ENCODE measurements around the gene CRAMP1. TPM values are rescaled to one million over a fixed set of nuclear protein-coding genes. Genes with fewer than 3 reads are reported as not detected.
"Not testable (repeated sequence)": the region's sequence is repeated elsewhere in the genome, so short reads cannot be mapped to it uniquely, and the experiment has no call there.

The CRAMP1 gene
- polyA plus RNA-seq, 2 of the 4 experiments (the other 2 are of a cell fraction) = 6.5 to 9.1 TPM

DNA sequence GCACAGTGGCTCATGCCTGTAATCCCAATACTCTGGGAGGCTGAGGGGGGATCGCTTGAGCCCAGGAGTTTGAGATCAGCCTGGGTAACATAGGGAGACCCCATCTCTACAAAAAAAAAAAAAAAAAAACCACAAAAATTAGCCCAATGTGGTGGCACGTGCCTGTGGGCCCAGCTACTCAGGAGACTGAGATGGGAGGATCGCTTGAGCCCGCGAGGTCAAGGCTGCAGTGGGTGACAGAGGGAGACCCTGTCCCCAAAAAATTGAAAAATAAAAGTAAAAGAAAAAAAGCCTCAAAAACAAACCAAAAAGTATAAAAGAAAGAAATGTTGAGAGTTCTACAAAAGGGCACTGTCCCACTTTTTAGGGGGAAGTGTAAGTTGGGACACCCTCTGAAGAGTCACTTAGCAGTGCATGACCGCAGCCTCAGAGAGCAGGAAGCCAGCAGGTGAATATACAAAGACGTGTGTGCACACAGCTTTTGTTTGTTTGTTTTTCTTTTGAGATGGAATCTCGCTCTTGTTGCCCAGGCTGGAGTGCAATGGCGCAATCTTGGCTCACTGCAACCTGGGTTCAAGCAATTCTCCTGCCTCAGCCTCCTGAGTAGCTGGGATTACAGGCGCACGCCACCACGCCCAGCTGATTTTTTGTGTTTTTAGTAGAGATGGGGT is 107.5 kb downstream of the CRAMP1 start:
- DNase-seq (ENCODE audit: low read depth in 1 of 2, low spot score in 1 of 2) (peak in 1 of 2 experiments; percentile 71), ATAC-seq (peak in 1 of 2 experiments; percentile 42; a peak in 2 of 6 replicates)
- H3K9me3 ChIP-seq, CTCF ChIA-PET, FAIRE-seq, H3K4me3 ChIP-seq, POLR2A ChIA-PET: not testable (repeated sequence)
- Histone ChIP-seq H3K4me1 (peaks cover 44% of the 10 kb centered on the region), H3K4me2 (peak overlapping the region; percentile 41; the same call in 1 of the 3 replicates), H3K27ac (peak overlapping the region; percentile 5 to 7; a peak in 2 of 6 replicates)
- TF ChIP-seq CEBPB (IDR thresholded peaks at IDR 0.05) (peak; percentile 21 to 85; a peak in 2 of 4 replicates), GATA3 (IDR thresholded peaks at IDR 0.05; ENCODE audit: borderline replicate concordance) (peak; percentile 47; the same call in 1 of the 2 replicates)
- 70% methylated on average over 12 of the region's 12 CpGs for WGBS (ENCODE audit: missing lambda C conversion rate)

DNA sequence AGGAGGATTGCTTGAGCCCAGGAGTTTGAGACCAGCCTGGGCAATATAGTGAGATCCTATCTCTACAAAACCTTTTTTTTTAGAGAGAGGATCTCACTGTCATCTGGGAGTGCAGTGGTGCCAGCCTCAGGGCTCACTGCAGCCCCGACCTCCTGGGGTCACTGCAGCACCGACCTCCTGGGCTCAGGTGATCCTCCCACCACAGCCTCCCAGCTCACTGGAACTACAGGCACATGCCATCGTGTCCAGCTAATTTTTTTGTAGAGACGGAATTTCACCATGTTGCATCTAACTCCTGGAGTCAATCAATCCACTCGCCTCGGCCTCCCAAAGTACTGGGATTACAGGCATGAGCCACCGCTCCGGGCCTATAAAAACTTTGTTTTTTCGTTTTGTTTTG is 109.2 kb downstream of the CRAMP1 start:
- TF ChIP-seq, protein P1, sequence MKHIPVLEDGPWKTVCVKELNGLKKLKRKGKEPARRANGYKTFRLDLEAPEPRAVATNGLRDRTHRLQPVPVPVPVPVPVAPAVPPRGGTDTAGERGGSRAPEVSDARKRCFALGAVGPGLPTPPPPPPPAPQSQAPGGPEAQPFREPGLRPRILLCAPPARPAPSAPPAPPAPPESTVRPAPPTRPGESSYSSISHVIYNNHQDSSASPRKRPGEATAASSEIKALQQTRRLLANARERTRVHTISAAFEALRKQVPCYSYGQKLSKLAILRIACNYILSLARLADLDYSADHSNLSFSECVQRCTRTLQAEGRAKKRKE (CRISPR knock-in tag; IDR thresholded peaks at IDR 0.05; ENCODE audit: low read depth) = no peak
- TF ChIP-seq, protein P2, sequence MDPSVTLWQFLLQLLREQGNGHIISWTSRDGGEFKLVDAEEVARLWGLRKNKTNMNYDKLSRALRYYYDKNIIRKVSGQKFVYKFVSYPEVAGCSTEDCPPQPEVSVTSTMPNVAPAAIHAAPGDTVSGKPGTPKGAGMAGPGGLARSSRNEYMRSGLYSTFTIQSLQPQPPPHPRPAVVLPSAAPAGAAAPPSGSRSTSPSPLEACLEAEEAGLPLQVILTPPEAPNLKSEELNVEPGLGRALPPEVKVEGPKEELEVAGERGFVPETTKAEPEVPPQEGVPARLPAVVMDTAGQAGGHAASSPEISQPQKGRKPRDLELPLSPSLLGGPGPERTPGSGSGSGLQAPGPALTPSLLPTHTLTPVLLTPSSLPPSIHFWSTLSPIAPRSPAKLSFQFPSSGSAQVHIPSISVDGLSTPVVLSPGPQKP (IDR thresholded peaks at IDR 0.05; ENCODE audit: low read depth, low read length) = no peak
- TF ChIP-seq GATA3 (IDR thresholded peaks at IDR 0.05; ENCODE audit: borderline replicate concordance) = no peak
- TF ChIP-seq MAZ (IDR thresholded peaks at IDR 0.05; ENCODE audit: borderline replicate concordance, low read depth, low read length) = no peak
- no peak for TF ChIP-seq CBX2 (IDR thresholded peaks at IDR 0.05; ENCODE audit: borderline replicate concordance, low read depth)
- no peak for TF ChIP-seq SREBF2 (IDR thresholded peaks at IDR 0.05)
- TF ChIP-seq, protein P3, sequence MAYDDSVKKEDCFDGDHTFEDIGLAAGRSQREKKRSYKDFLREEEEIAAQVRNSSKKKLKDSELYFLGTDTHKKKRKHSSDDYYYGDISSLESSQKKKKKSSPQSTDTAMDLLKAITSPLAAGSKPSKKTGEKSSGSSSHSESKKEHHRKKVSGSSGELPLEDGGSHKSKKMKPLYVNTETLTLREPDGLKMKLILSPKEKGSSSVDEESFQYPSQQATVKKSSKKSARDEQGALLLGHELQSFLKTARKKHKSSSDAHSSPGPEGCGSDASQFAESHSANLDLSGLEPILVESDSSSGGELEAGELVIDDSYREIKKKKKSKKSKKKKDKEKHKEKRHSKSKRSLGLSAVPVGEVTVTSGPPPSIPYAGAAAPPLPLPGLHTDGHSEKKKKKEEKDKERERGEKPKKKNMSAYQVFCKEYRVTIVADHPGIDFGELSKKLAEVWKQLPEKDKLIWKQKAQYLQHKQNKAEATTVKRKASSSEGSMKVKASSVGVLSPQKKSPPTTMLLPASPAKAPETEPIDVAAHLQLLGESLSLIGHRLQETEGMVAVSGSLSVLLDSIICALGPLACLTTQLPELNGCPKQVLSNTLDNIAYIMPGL (CRISPR knock-in tag; IDR thresholded peaks at IDR 0.05; ENCODE audit: borderline replicate concordance) = no peak
- no peak for TF ChIP-seq NPAS2 (CRISPR knock-in tag; IDR thresholded peaks at IDR 0.05; ENCODE audit: borderline replicate concordance)
- no peak for TF ChIP-seq ZSCAN20 (CRISPR knock-in tag; IDR thresholded peaks at IDR 0.05)
- no peak for TF ChIP-seq ZC3H11A (IDR thresholded peaks at IDR 0.05)
- TF ChIP-seq, protein P4, sequence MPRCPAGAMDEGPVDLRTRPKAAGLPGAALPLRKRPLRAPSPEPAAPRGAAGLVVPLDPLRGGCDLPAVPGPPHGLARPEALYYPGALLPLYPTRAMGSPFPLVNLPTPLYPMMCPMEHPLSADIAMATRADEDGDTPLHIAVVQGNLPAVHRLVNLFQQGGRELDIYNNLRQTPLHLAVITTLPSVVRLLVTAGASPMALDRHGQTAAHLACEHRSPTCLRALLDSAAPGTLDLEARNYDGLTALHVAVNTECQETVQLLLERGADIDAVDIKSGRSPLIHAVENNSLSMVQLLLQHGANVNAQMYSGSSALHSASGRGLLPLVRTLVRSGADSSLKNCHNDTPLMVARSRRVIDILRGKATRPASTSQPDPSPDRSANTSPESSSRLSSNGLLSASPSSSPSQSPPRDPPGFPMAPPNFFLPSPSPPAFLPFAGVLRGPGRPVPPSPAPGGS (IDR thresholded peaks at IDR 0.05) = no peak
- no peak for TF ChIP-seq NR3C1 (IDR thresholded peaks at IDR 0.05)
- no peak for TF ChIP-seq HOXA7 (CRISPR knock-in tag; IDR thresholded peaks at IDR 0.05)
- no peak for TF ChIP-seq FOSL2 (IDR thresholded peaks at IDR 0.05)
- no peak for TF ChIP-seq FOSL2 (CRISPR knock-in tag; IDR thresholded peaks at IDR 0.05)
- TF ChIP-seq BHLHE40 (IDR thresholded peaks at IDR 0.05; ENCODE audit: low read depth, low read length) = no peak
- no peaks in the 10 kb centered on the region for H3K9me3 ChIP-seq
- peaks cover 44% of the 10 kb centered on the region for H3K4me1 ChIP-seq
- peak overlapping the region; percentile 71 to 86 for H3K27ac ChIP-seq
- H3K4me3 ChIP-seq = no peak overlapping the region
- WGBS (ENCODE audit: missing lambda C conversion rate) = 90% methylated on average over 9 of the region's 9 CpGs
- CTCF ChIA-PET = interaction anchor here (0.7 to 1.1 kb wide), 3 partner anchors 20 to 358 kb away, joined by 3 to 4 read pairs (median 3); no protein-coding TSS in a partner anchor
- peak overlapping the region; percentile 55 for H3K4me2 ChIP-seq
- DNase-seq (ENCODE audit: low read depth in 1 of 2, low spot score in 1 of 2) (no peak), FAIRE-seq (no peak), ATAC-seq (no peak)
- POLR2A ChIA-PET = interaction anchor here (0.9 kb wide), 1 partner anchor 49 kb away, joined by 3 read pairs; no protein-coding TSS in a partner anchor
